Measurements from ENCODE around the gene OSGEP. TPM values are rescaled to one million over a fixed set of nuclear protein-coding genes. Genes with fewer than 3 reads are reported as not detected.
A peak's percentile ranks its signal among the peaks of the same experiment; 100 is the strongest.

OSGEP gene
- total RNA-seq, 1 experiment from 2014 or later, result 50.8 TPM

GRCh38 chr14:20428010-20428365 is 26.6 kb downstream of the OSGEP start:
- H3K36me3 Mint-ChIP-seq (ENCODE audit: insufficient read depth in 1 of 3, low read depth in 3 of 3), result no peaks in the 10 kb centered on the region

More at GRCh38 chr14:20428010-20428365, 26.6 kb downstream of the OSGEP start:
- Mint-ChIP-seq H3K27ac (peak overlapping the region in 1 of 3 experiments; percentile 29; a peak in 1 of 7 replicates), H3K27me3 (ENCODE audit: low read depth) (no peaks in the 10 kb centered on the region), H3K9me3 (no peaks in the 10 kb centered on the region), H3K4me3 (no peak overlapping the region; a peak in 1 of 5 replicates), H3K4me1 (peaks cover 10 to 11% of the 10 kb centered on the region in 2 experiments)
- Histone ChIP-seq H2BK120ac (ENCODE audit: low read depth, low read length, poor library complexity, severe bottlenecking) (no peak overlapping the region), H3K9ac (ENCODE audit: extremely low read depth, insufficient read length, low read length) (no peak overlapping the region), H2BK20ac (ENCODE audit: low read depth, low read length, poor library complexity, severe bottlenecking) (no peak overlapping the region), H3K56ac (ENCODE audit: insufficient read length, low read depth, low read length) (no peak overlapping the region), H3K27ac (ENCODE audit: insufficient read length, low read depth, low read length) (no peak overlapping the region), H2BK5ac (ENCODE audit: insufficient read length, low read length) (no peak overlapping the region), H4K5ac (ENCODE audit: insufficient read length, low read depth, low read length) (no peak overlapping the region), H2AK5ac (ENCODE audit: insufficient read length, low read length) (no peak overlapping the region), H3K4me2 (ENCODE audit: insufficient read depth, insufficient read length, low read length) (no peak overlapping the region), H3K9me3 (ENCODE audit: control insufficient read depth, low read depth, low read length) (no peaks in the 10 kb centered on the region), H3K23ac (ENCODE audit: insufficient read length, low read depth, low read length) (no peak overlapping the region), H3T11ph (ENCODE audit: low read length) (no peak overlapping the region), H2BK15ac (ENCODE audit: low read depth, low read length) (no peak overlapping the region), H3K4me1 (ENCODE audit: insufficient read depth, low read length) (peaks cover 9% of the 10 kb centered on the region; the same call in 1 of the 2 replicates), H2AFZ (ENCODE audit: low read length) (no peak overlapping the region), H3K14ac (ENCODE audit: insufficient read depth, low read length) (no peak overlapping the region), H4K91ac (ENCODE audit: insufficient read length, low read depth, low read length) (no peak overlapping the region), H4K8ac (replicated peaks; ENCODE audit: insufficient read length, low read depth, low read length) (no peak overlapping the region), H3K27me3 (ENCODE audit: insufficient read depth, low read length) (no peaks in the 10 kb centered on the region), H3K18ac (ENCODE audit: insufficient read length, low read depth, low read length) (no peak overlapping the region), H3K23me2 (ENCODE audit: insufficient read length, low read depth, low read length, poor library complexity, severe bottlenecking) (no peaks in the 10 kb centered on the region), H3K79me2 (ENCODE audit: insufficient read depth, low read length) (no peaks in the 10 kb centered on the region), H2BK12ac (ENCODE audit: insufficient read length, low read depth, low read length) (no peak overlapping the region), H3K4ac (ENCODE audit: low read depth, low read length) (no peak overlapping the region), H3K79me1 (ENCODE audit: insufficient read depth, low read depth, low read length, poor library complexity, severe bottlenecking) (no peaks in the 10 kb centered on the region), H4K20me1 (ENCODE audit: control insufficient read depth, insufficient read depth, insufficient read length) (no peaks in the 10 kb centered on the region)
- WGBS (ENCODE audit: extremely low coverage, insufficient read length, low lambda C conversion rate), result no CpG with 5 or more reads among the region's 5 CpGs
- DNase-seq, result no peak
- TF ChIP-seq, protein P1, sequence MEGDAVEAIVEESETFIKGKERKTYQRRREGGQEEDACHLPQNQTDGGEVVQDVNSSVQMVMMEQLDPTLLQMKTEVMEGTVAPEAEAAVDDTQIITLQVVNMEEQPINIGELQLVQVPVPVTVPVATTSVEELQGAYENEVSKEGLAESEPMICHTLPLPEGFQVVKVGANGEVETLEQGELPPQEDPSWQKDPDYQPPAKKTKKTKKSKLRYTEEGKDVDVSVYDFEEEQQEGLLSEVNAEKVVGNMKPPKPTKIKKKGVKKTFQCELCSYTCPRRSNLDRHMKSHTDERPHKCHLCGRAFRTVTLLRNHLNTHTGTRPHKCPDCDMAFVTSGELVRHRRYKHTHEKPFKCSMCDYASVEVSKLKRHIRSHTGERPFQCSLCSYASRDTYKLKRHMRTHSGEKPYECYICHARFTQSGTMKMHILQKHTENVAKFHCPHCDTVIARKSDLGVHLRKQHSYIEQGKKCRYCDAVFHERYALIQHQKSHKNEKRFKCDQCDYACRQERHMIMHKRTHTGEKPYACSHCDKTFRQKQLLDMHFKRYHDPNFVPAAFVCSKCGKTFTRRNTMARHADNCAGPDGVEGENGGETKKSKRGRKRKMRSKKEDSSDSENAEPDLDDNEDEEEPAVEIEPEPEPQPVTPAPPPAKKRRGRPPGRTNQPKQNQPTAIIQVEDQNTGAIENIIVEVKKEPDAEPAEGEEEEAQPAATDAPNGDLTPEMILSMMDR (conservative IDR thresholded peaks at IDR 0.05), result no peak
